ENCODE results near the gene ME3.

ME3 gene

GRCh38 chr11:86475027-86475426 is 197.4 kb downstream of the ME3 start:
- DNase-seq (ENCODE audit: low read depth) = no peak
- in situ Hi-C loops (cut with HindIII; ENCODE audit: low sequenced_read_pairs) = no loop called here
- TF ChIP-seq CTCF (IDR thresholded peaks at IDR 0.05; ENCODE audit: low read depth, low read length, missing control alignments) = no peak
- no peak overlapping the region for H3K4me3 ChIP-seq (ENCODE audit: low read depth, low read length)

- in situ Hi-C loops (cut with HindIII; ENCODE audit: low sequenced_read_pairs) = no loop called here
- no peak for DNase-seq (ENCODE audit: low read depth)
- no peak overlapping the region for H3K4me3 ChIP-seq (ENCODE audit: low read depth, low read length)
- TF ChIP-seq CTCF (IDR thresholded peaks at IDR 0.05; ENCODE audit: low read depth, low read length, missing control alignments) = no peak
These were observed 198.2 kb downstream of the ME3 start for GRCh38 chr11:86473991-86474833.

- no peak for TF ChIP-seq CTCF (IDR thresholded peaks at IDR 0.05; ENCODE audit: low read depth, low read length, missing control alignments)
- H3K4me3 ChIP-seq (ENCODE audit: low read depth, low read length) = no peak overlapping the region
- no peak for DNase-seq (ENCODE audit: low read depth)
- in situ Hi-C loops (cut with HindIII; ENCODE audit: low sequenced_read_pairs) = no loop called here
These were observed 202.7 kb downstream of the ME3 start for GRCh38 chr11:86469491-86470388.

- TF ChIP-seq CTCF (IDR thresholded peaks at IDR 0.05; ENCODE audit: low read depth, low read length, missing control alignments) = no peak
- in situ Hi-C loops (cut with HindIII; ENCODE audit: low sequenced_read_pairs) = no loop called here
- H3K4me3 ChIP-seq (ENCODE audit: low read depth, low read length) = no peak overlapping the region
- DNase-seq (ENCODE audit: low read depth) = no peak
These were observed 204.2 kb downstream of the ME3 start for GRCh38 chr11:86468169-86468568.

GRCh38 chr11:86464509-86465221 is 207.8 kb downstream of the ME3 start:
- DNase-seq (ENCODE audit: low read depth) = no peak
- in situ Hi-C loops (cut with HindIII; ENCODE audit: low sequenced_read_pairs) = no loop called here

More at GRCh38 chr11:86464509-86465221, 207.8 kb downstream of the ME3 start:
- no peak overlapping the region for H3K4me3 ChIP-seq (ENCODE audit: low read depth, low read length)
- no peak for TF ChIP-seq CTCF (IDR thresholded peaks at IDR 0.05; ENCODE audit: low read depth, low read length, missing control alignments)

Measured in astrocyte of the cerebellum (primary cell).